Fibroblast of skin of back (primary cell): ENCODE results near the gene ZNF335. TPM values are rescaled to one million over a fixed set of nuclear protein-coding genes. Genes with fewer than 3 reads are reported as not detected.

Experiments
- DNase-seq: peaks from one replicate; pipeline ENCODE4 v3.0.0-alpha.2; 2013
- polyA plus RNA-seq, 2 experiments: library from polyadenylated mRNA; unstranded; fragments of 120-200 nt; gene quantifications; one replicate each; pipeline ENCODE4 v1.2.1, GENCODE V29; 2013; ENCODE audit not compliant: insufficient read length in 2 of 2

Gene ZNF335
- 10.9 TPM for polyA plus RNA-seq (2013, experiment 1 of 2; ENCODE audit: insufficient read length)
- 8.2 TPM for polyA plus RNA-seq (2013, experiment 2 of 2; ENCODE audit: insufficient read length)

DNA sequence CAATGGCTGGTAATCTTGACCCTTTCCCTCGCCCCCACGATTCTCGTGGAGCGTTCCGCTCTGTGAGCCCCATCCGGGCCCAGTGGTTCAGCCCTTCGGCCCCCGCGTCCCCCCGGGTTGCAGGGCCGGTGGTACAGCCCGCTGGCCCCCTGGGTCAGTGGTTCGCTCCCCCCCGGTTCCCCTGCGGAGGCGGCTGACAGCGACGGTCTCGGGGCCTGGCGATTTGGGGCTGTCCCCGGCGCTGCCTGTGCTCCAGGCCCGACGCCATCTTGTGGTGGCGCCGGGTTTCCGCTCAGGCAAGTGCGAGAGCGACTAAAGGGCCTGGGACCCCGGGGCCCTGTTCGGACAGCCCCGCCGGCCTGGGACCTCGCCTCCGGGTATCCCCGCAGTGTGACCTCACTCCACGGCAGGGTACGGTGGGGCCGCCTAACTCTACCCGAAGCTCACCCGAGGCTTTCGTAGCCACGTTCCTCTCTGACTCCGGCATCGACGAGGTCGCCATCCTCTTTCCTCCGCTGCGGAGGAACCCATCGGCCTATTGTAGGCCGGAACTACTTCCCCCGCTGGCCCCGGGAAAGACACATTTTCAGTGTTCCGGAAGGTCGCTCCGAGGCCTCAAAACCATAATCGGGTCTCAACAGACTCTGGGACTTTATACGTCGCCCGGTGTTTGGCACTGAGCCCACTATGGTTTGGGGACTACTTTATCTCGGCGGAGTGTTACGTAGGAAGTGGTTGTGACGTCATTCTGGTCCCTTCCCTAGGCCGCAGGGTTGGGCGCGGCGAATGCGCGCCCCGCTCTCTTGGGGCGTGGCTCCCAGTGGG lies at the start of gene ZNF335:
Gene ZNF335, minus strand, starts transcription at position 529 of the 825 bp plus-strand sequence. CDS start 793 bp downstream, outside the sequence.
- DNase-seq: peak; percentile 94

- no peak for DNase-seq
Measured at GRCh38 chr20:46020555-46020954, 48.6 kb upstream of the ZNF335 start.

DNA sequence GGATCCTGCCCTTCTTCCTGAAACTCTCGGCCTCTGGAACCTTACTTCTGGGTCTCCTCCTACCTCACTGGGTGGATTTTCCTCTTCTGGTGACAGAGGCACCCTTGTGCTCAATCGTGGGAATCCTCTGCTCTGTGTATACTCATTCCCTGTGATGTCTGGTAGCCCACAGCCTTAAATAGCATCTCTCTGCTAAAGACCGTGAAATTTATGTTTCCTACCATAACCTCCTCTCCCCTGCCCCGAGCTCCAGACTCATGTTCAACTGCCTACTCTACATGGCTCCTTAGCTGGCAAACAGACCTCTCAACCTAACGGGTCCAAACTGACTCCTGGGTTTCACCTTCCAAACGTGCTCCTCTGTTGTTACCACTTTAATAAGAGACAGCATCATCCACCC lies 46.6 kb upstream of the ZNF335 start:
- no peak for DNase-seq

- DNase-seq: no peak
Measured at GRCh38 chr20:46018112-46018511, 46.1 kb upstream of the ZNF335 start.

GRCh38 chr20:46017272-46017671 lies 45.3 kb upstream of the ZNF335 start:
- DNase-seq: no peak

DNA sequence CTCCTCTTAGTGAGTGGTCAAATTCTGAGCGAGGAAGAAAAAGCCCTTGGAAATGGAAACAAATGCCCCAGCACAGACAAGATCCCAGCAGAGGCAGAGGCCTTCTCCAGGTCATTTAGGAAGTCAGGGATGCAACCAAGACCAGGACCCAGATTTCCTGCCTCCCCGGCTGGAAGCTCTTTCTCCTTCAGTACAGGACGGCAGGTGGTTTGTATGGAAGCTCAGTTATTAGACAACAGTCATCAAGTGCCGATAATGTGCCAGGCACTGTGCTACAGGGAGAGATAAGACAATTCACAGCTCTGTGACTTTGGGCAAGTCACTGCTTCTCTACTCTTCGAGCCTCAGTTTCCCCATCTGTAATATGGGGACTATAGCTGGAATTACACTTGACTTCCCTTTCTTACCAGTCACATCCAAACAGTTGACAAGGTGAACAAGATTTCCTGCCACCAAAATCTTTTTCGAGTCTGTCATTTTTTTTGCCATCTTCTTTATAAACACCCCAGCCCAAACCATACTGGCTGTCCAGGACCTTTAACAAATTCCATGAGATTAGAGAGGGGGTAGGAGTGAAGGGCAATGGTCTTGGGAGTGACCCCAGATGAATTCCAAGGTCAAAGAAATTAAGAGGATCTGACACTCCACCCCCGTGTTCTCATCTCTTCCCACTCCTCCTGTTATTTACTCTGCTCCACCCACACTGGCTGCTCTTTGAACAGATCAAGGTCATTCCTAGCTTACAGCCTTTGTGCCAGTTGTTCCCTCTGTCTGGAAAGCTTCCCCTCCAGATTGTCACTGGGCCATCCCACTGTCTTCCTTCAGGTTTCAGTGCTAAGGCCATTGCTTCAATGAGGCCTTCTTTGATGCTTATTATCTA lies 42.8 kb upstream of the ZNF335 start:
- no peak for DNase-seq

GRCh38 chr20:46013829-46014516 lies 42.0 kb upstream of the ZNF335 start:
- DNase-seq: peak; percentile 27

GRCh38 chr20:46013322-46013828 lies 41.4 kb upstream of the ZNF335 start:
- DNase-seq: no peak

GRCh38 chr20:46012921-46013320 lies 40.9 kb upstream of the ZNF335 start:
- no peak for DNase-seq

- peak; percentile 46 for DNase-seq
Measured at GRCh38 chr20:46011631-46012482, 39.9 kb upstream of the ZNF335 start.

GRCh38 chr20:46010491-46011391 lies 38.7 kb upstream of the ZNF335 start:
- DNase-seq: no peak

DNA sequence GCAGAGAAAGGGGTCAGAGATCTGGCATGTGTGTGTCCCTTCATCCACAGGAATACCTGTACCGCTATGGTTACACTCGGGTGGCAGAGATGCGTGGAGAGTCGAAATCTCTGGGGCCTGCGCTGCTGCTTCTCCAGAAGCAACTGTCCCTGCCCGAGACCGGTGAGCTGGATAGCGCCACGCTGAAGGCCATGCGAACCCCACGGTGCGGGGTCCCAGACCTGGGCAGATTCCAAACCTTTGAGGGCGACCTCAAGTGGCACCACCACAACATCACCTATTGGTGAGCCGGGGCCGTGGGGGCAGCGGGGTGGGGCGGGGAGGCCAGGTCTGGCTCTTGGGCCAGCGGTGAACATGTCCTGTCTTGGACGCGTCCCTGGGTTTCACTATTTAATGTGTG lies 37.8 kb upstream of the ZNF335 start:
- no peak for DNase-seq

DNA sequence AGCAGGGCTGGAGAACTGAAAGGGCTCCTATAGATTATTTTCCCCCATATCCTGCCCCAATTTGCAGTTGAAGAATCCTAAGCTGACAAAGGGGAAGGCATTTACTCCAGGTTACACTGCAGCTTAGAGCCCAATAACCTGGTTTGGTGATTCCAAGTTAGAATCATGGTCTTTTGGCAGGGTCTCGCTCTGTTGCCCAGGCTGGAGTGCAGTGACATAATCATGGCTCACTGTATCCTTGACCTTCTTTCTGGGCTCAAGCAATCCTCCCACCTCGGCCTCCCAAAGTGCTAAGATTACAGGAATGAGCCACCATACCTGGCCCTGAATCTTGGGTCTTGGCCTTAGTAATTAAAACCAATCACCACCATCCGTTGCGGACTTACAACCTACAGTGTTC lies 35.7 kb upstream of the ZNF335 start:
- DNase-seq: no peak

- DNase-seq: no peak
Measured at GRCh38 chr20:46006964-46007363, 35.0 kb upstream of the ZNF335 start.

GRCh38 chr20:46006022-46006705 lies 34.2 kb upstream of the ZNF335 start:
- DNase-seq: no peak

GRCh38 chr20:46004889-46005473 lies 33.0 kb upstream of the ZNF335 start:
- no peak for DNase-seq

DNA sequence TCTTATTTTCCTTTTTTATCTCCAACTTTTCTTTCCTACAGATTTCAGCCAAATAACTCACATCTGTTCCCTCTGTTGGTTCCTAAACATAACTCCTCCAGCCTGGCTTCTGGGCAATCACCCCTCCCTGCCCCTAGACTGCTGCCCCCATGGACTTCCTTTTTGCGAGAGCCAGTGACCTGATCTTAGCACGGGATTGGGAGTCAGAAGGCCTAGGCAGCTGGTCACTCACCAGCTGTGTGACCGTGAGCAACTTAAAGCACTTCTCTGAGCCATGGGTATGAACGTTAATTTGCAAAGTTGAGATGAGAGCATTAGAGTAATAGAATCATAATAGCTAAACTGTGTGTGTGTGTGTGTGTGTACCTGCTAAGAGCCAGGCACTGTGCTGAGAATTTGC lies 32.2 kb upstream of the ZNF335 start:
- DNase-seq: no peak

DNA sequence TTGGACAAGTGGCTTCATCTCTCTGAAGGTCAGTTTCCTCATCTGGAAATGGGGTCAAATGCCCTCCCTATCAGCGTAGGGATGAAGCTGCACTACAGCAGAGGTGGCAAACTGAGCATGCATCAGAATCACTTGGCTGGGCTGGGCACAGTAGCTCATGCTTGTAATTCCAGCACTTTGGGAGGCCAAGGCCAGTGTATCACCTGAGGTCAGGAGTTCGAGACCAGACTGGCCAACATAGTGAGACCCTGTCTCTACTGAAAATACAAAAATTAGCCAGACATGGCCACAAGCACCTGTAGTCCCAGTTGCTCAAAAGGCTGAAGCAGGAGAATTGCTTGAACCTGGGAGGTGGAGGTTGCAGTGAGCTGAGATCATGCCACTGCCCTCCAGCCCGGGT lies 30.0 kb upstream of the ZNF335 start:
- no peak for DNase-seq

DNA sequence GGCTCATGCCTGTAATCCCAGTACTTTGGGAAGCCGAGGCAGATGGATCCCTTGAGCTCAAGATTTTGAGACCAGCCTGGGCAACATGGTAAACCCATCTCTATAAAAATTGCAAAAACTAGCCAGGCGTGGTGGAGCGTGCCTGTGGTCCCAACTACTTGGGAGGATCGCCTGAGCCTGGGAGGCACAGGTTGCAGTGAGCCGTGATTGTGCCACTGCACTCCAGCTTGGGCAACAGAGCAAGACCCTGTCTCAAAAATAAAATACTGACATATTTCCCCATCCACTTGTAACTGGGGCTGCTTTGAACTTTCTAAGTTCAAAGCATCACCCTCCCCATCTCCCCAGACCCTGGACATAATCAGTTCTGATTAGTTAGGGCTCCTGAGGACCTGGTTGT lies 29.5 kb upstream of the ZNF335 start:
- DNase-seq: no peak
